ENCODE results near the gene RCL1. TPM values are rescaled to one million over a fixed set of nuclear protein-coding genes. Genes with fewer than 3 reads are reported as not detected.

The RCL1 gene
- total RNA-seq, 4 donors from 2014 or later: 15.6 to 29.3 (median 18.3) TPM

DNA sequence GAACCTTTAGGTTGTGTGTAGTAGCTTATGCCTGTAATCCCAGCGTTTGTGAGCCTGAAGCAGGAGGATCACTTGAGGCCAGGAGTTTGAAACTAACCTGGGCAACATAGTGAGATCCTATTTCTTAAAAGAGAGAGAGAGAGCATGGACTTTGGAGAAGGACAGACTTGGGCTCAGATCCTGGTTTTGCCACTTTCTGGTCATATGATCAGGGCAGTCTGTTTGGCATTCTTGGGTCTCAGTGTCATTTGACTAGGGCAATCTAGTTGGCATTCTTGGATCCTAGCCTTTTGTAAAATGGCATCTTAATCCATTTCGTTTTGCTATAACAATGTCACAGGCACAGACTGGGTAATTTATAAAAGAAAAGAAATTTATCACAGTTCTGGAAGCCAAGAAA is 28.4 kb downstream of the RCL1 start:
- intact Hi-C loops (cut with DNase I): no loop called here

DNA sequence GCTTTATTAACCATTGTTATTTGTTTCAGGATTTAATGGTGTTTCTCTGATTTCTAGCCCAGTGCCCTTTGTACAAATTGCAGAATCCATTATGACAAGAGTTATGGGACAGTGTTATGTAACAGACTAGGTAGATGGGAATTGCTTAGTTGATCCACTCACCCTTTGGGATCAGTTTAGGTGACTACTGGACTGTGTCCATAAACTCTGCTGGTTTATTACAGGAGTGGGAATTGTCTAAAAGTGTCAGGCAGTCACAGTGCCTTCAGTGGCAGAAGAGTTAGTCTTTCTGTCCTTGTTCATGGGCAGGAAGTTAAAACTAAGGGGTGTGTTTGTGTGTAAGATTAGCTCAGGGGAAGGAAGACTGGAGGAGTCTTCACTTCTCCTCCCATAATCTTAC is 29.3 kb downstream of the RCL1 start:
- no peak overlapping the region for H3K27ac ChIP-seq
- TF ChIP-seq, protein P1, sequence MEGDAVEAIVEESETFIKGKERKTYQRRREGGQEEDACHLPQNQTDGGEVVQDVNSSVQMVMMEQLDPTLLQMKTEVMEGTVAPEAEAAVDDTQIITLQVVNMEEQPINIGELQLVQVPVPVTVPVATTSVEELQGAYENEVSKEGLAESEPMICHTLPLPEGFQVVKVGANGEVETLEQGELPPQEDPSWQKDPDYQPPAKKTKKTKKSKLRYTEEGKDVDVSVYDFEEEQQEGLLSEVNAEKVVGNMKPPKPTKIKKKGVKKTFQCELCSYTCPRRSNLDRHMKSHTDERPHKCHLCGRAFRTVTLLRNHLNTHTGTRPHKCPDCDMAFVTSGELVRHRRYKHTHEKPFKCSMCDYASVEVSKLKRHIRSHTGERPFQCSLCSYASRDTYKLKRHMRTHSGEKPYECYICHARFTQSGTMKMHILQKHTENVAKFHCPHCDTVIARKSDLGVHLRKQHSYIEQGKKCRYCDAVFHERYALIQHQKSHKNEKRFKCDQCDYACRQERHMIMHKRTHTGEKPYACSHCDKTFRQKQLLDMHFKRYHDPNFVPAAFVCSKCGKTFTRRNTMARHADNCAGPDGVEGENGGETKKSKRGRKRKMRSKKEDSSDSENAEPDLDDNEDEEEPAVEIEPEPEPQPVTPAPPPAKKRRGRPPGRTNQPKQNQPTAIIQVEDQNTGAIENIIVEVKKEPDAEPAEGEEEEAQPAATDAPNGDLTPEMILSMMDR (IDR thresholded peaks at IDR 0.05): no peak
- no peak for TF ChIP-seq POLR2A (IDR thresholded peaks at IDR 0.05)
- H3K36me3 ChIP-seq: no peaks in the 10 kb centered on the region
- no peaks in the 10 kb centered on the region for H3K9me3 ChIP-seq
- H3K27me3 ChIP-seq: no peaks in the 10 kb centered on the region
- no peak overlapping the region for H3K4me3 ChIP-seq (replicated peaks in 1 of 3)
- peaks cover 0 to 5% of the 10 kb centered on the region in 2 donors for H3K4me1 ChIP-seq
- intact Hi-C loops (cut with DNase I): no loop called here
- DNase-seq: no peak

More for the DNA sequence above, 28.4 kb downstream of the RCL1 start:
- peaks cover 0 to 5% of the 10 kb centered on the region in 2 donors for H3K4me1 ChIP-seq
- 88 to 91% methylated on average over 2 of the region's 2 CpGs for WGBS, 2 donors
- H3K9me3 ChIP-seq: no peaks in the 10 kb centered on the region
- H3K4me3 ChIP-seq (replicated peaks in 1 of 3): no peak overlapping the region
- no peaks in the 10 kb centered on the region for H3K36me3 ChIP-seq
- H3K27me3 ChIP-seq: no peaks in the 10 kb centered on the region
- TF ChIP-seq, protein P1 (IDR thresholded peaks at IDR 0.05): no peak
- no peak for TF ChIP-seq POLR2A (IDR thresholded peaks at IDR 0.05)
- DNase-seq: no peak
- H3K27ac ChIP-seq: no peak overlapping the region

DNA sequence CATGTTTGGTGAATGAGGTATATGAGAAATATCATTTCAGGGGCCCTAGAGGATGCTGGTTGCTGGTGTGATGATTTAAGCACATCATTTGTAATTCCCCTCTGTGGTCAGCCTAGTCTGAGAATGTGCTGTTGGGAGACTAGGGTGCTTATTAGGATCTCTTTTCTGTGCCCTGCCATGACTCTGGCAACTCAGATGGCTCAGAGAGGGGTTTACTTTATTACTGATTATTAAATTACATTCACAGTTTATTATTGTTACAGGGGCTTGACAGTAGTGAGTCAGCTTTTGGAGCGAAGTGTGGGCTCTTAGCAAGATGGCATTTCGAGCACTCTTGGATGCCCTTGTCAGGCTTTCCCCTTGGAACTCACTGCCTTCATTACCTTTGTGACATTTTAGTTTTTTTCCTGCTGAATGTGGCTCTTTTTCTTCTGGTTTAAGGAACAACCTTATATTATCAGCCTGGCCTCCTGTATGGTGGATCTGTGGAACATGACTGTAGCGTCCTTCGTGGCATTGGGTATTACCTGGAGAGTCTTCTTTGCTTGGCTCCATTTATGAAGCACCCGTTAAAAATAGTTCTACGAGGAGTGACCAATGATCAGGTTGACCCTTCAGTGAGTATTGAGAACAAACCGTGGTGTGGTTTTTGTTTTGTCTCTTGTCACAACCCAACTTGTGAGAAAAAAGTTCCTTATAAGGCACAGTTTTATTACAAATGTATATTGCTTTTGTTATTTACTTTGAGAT is 33.8 kb downstream of the RCL1 start:
- H3K27me3 ChIP-seq: no peaks in the 10 kb centered on the region
- TF ChIP-seq, protein P1 (IDR thresholded peaks at IDR 0.05): no peak
- TF ChIP-seq POLR2A (IDR thresholded peaks at IDR 0.05): no peak
- H3K4me1 ChIP-seq: peaks cover 0 to 14% of the 10 kb centered on the region in 2 donors
- no peak overlapping the region for H3K27ac ChIP-seq
- intact Hi-C loops (cut with DNase I): no loop called here
- no peak overlapping the region for H3K4me3 ChIP-seq (replicated peaks in 1 of 3)
- DNase-seq: no peak
- H3K36me3 ChIP-seq: no peaks in the 10 kb centered on the region
- WGBS, 2 donors: 91 to 95% methylated on average over 7 of the region's 7 CpGs
- H3K9me3 ChIP-seq: no peaks in the 10 kb centered on the region

DNA sequence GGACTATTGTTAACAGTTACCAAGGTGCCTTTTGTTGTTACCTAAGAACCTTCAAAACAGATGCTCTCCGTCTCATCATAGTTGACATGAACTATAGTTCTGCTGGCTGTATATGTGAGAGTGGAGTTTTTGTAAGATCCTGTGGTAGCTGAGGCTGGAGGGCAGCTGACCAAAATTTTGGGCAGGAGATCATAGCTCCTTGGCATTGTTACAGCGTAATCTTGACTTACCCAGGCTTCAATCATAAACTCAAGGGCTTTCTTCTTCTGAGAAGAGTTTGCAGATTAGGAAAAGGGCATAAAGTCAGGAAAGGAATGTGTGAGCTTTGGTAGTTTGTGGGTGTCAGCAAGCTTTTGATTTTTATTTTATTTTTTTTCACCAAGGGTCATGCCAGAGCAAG is 34.5 kb downstream of the RCL1 start:
- Histone ChIP-seq H3K27me3 (no peaks in the 10 kb centered on the region), H3K27ac (no peak overlapping the region), H3K4me3 (replicated peaks in 1 of 3) (no peak overlapping the region), H3K9me3 (no peaks in the 10 kb centered on the region), H3K36me3 (no peaks in the 10 kb centered on the region), H3K4me1 (peaks cover 0 to 10% of the 10 kb centered on the region in 2 donors)
- no peak for DNase-seq
- intact Hi-C loops (cut with DNase I): no loop called here
- TF ChIP-seq, protein P1 (IDR thresholded peaks at IDR 0.05): no peak
- no peak for TF ChIP-seq POLR2A (IDR thresholded peaks at IDR 0.05)
- 95 to 100% methylated on average over 2 of the region's 2 CpGs for WGBS, 2 donors

DNA sequence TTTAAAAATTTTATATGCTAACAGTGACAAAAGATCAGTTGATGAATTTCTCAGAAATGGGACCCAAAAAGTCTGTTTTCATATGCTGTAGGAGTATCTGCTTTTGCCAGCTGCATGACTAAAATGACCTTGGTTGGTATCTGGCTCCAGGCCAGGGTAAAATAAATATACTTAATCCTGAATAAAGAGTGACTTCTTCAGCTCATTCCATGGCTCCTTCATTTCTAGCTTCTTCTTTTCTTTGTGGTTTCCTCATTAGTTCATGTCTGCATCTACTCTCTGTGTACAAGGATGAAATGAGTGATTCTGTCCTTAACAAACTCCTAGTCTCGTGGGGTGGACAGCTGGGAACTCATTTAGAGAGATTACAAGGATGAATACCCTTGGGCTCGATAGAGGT is 36.0 kb downstream of the RCL1 start:
- intact Hi-C loops (cut with DNase I): no loop called here
- H3K36me3 ChIP-seq: no peaks in the 10 kb centered on the region
- no peak for DNase-seq
- 79 to 82% methylated on average over 2 of the region's 2 CpGs for WGBS, 2 donors
- TF ChIP-seq, protein P1 (IDR thresholded peaks at IDR 0.05): no peak
- no peak for TF ChIP-seq POLR2A (IDR thresholded peaks at IDR 0.05)
- no peaks in the 10 kb centered on the region for H3K9me3 ChIP-seq
- peaks cover 0 to 9% of the 10 kb centered on the region in 2 donors for H3K4me1 ChIP-seq
- no peak overlapping the region for H3K27ac ChIP-seq
- no peak overlapping the region for H3K4me3 ChIP-seq (replicated peaks in 1 of 3)
- no peaks in the 10 kb centered on the region for H3K27me3 ChIP-seq

Data from thyroid gland (tissue), 4 donors.